H1 (cell line): ENCODE results near the gene ZNF587B. TPM values are rescaled to one million over a fixed set of nuclear protein-coding genes. Genes with fewer than 3 reads are reported as not detected.
"Not testable (repeated sequence)": the region's sequence is repeated elsewhere in the genome, so short reads cannot be mapped to it uniquely, and the experiment has no call there.

Source experiments
- CTCF ChIA-PET: fragments of 300-600 bp; sonication (Branson Sonifier 250); formaldehyde crosslinking; loops from one replicate; lab custom pipeline; 2021; ENCODE audit not compliant: partially characterized antibody; lab: Charles Lee
- POLR2A ChIA-PET: fragments of 300-600 bp; sonication (Branson Sonifier 250); formaldehyde crosslinking; loops from one replicate; lab custom pipeline; 2021; ENCODE audit warnings: inconsistent platforms; ENCODE audit not compliant: partially characterized antibody; lab: Charles Lee
- DNase-seq, 2 experiments: peaks; one replicate each; pipeline versions ENCODE4 v3.0.0 to v3.0.0-alpha.2; 2010 to 2022; ENCODE audit warnings: low spot score in 2 of 2, low read depth in 1 of 2, mixed read lengths in 1 of 2
- FAIRE-seq: peaks from 2 replicates; lab custom pipeline; 2011; peaks lifted over from hg19 to GRCh38; lab: Jason Lieb, UNC
- H2AFZ ChIP-seq: 2 replicates; pipeline ENCODE4 v1.8.1; 2012; ENCODE audit warnings: low read length, inconsistent platforms
- H2AK5ac ChIP-seq: 2 replicates; pipeline ENCODE4 v1.6.1; 2013; ENCODE audit warnings: low read depth, low read length
- H2BK120ac ChIP-seq: replicated peaks from 2 replicates; pipeline ENCODE3; 2013; ENCODE audit warnings: low read depth, low read length, inconsistent platforms
- H2BK12ac ChIP-seq: 2 replicates; pipeline ENCODE4 v1.6.1; 2013; ENCODE audit warnings: low read depth, low read length
- H2BK15ac ChIP-seq: 2 replicates; pipeline ENCODE4 v1.6.1; 2013; ENCODE audit warnings: low read length
- H2BK20ac ChIP-seq: 2 replicates; pipeline ENCODE4 v1.6.1; 2013; ENCODE audit warnings: low read length
- H2BK5ac ChIP-seq: 2 replicates; pipeline ENCODE4 v1.6.1; 2013; ENCODE audit warnings: low read depth, low read length
- H3K14ac ChIP-seq: 2 replicates; pipeline ENCODE4 v1.6.1; 2013; ENCODE audit warnings: inconsistent platforms; ENCODE audit not compliant: insufficient read length
- H3K18ac ChIP-seq: 2 replicates; pipeline ENCODE4 v1.6.1; 2013; ENCODE audit warnings: low read length; ENCODE audit errors: extremely low read depth
- H3K23ac ChIP-seq: 2 replicates; pipeline ENCODE4 v1.6.1; 2013; ENCODE audit warnings: inconsistent platforms; ENCODE audit not compliant: insufficient read length
- H3K23me2 ChIP-seq: 2 replicates; pipeline ENCODE4 v1.6.1; 2013; ENCODE audit warnings: low read depth, low read length
- H3K27ac ChIP-seq: 2 replicates; pipeline ENCODE4 v1.6.1; 2011; ENCODE audit warnings: low read depth, low read length, inconsistent platforms
- H3K27me3 ChIP-seq, 4 experiments: replicated peaks in 1 of 4; 1 replicate in 1 of 4; 2 replicates in 3 of 4; pipeline versions ENCODE4 v1.6.1 to v1.8.1; 2011 to 2013; ENCODE audit warnings: low read length in 3 of 4, mild to moderate bottlenecking in 3 of 4, inconsistent platforms in 2 of 4, mixed read lengths in 2 of 4, moderate library complexity in 1 of 4; ENCODE audit not compliant: control insufficient read depth in 3 of 4, insufficient read depth in 3 of 4; ENCODE audit errors: extremely low read depth in 1 of 4
- H3K36me3 ChIP-seq, 4 experiments: 2 replicates each; pipeline versions ENCODE4 v1.6.1 to v1.8.1; 2011 to 2013; ENCODE audit warnings: mild to moderate bottlenecking in 4 of 4, low read length in 3 of 4, moderate library complexity in 2 of 4, control low read depth in 1 of 4, inconsistent platforms in 1 of 4; ENCODE audit not compliant: insufficient read depth in 4 of 4, control insufficient read depth in 2 of 4
- H3K4ac ChIP-seq: replicated peaks from 2 replicates; pipeline ENCODE3; 2013; ENCODE audit warnings: low read length, low read depth, mixed read lengths, inconsistent platforms; ENCODE audit not compliant: insufficient read length
- H3K4me1 ChIP-seq, 4 experiments: replicated peaks in 1 of 4; 1 replicate in 1 of 4; 2 replicates in 3 of 4; pipeline versions ENCODE4 v1.6.1 to v1.8.1; 2011 to 2013; ENCODE audit warnings: low read length in 3 of 4, inconsistent platforms in 2 of 4, mixed read lengths in 1 of 4; ENCODE audit not compliant: insufficient read depth in 4 of 4, control insufficient read depth in 3 of 4
- H3K4me2 ChIP-seq, 2 experiments: 2 replicates each; pipeline versions ENCODE4 v1.6.1 to v1.8.1; 2011 to 2013; ENCODE audit warnings: low read depth in 2 of 2, low read length in 2 of 2, control low read depth in 1 of 2, inconsistent platforms in 1 of 2, mild to moderate bottlenecking in 1 of 2; ENCODE audit not compliant: insufficient read depth in 1 of 2
- H3K4me3 ChIP-seq, 4 experiments: fragments of 200-600, 300-600 bp in 1 of 4; sonication (generic), shearing (Covaris generic), sonication (Bioruptor Twin) in 1 of 4; 2 replicates each; pipeline versions ENCODE4 v1.5.1 to v1.8.1; 2011 to 2016; ENCODE audit warnings: low read length in 4 of 4, low read depth in 3 of 4, control low read depth in 2 of 4, inconsistent platforms in 2 of 4, mild to moderate bottlenecking in 2 of 4, mixed read lengths in 1 of 4, moderate library complexity in 1 of 4; ENCODE audit not compliant: insufficient read depth in 2 of 4; ENCODE audit errors: extremely low read depth in 1 of 4
- H3K56ac ChIP-seq: replicated peaks from 2 replicates; pipeline ENCODE3; 2013; ENCODE audit warnings: low read depth, mild to moderate bottlenecking, mixed read lengths, low read length, inconsistent platforms; ENCODE audit not compliant: insufficient read length
- H3K79me1 ChIP-seq: 2 replicates; pipeline ENCODE4 v1.6.1; 2013; ENCODE audit warnings: low read depth, low read length, control low read depth
- H3K79me2 ChIP-seq, 2 experiments: 2 replicates each; pipeline versions ENCODE4 v1.6.1 to v1.8.1; 2012 to 2013; ENCODE audit warnings: low read length in 2 of 2, mild to moderate bottlenecking in 2 of 2, inconsistent platforms in 1 of 2; ENCODE audit not compliant: insufficient read depth in 2 of 2, control insufficient read depth in 1 of 2
- H3K9ac ChIP-seq, 4 experiments: replicated peaks in 1 of 4; 1 replicate in 1 of 4; 2 replicates in 3 of 4; pipeline versions ENCODE4 v1.6.1 to v1.8.1; 2011 to 2013; ENCODE audit warnings: low read depth in 3 of 4, low read length in 3 of 4, control low read depth in 2 of 4, mild to moderate bottlenecking in 2 of 4, moderate library complexity in 2 of 4, inconsistent platforms in 1 of 4; ENCODE audit errors: extremely low read depth in 1 of 4
- H3K9me3 ChIP-seq, 2 experiments: 2 replicates each; pipeline versions ENCODE4 v1.6.1 to v1.8.1; 2012 to 2013; ENCODE audit warnings: mild to moderate bottlenecking in 2 of 2, moderate library complexity in 2 of 2, control low read depth in 1 of 2, inconsistent platforms in 1 of 2, low read depth in 1 of 2, low read length in 1 of 2, mixed read lengths in 1 of 2; ENCODE audit not compliant: insufficient read depth in 2 of 2
- H4K20me1 ChIP-seq, 2 experiments: replicated peaks in 1 of 2; 2 replicates each; pipeline versions ENCODE3 to v1.8.1; 2011 to 2013; ENCODE audit warnings: inconsistent platforms in 2 of 2, low read length in 2 of 2, mild to moderate bottlenecking in 1 of 2; ENCODE audit not compliant: insufficient read depth in 2 of 2, control insufficient read depth in 1 of 2
- H4K5ac ChIP-seq: 2 replicates; pipeline ENCODE4 v1.6.1; 2013; ENCODE audit warnings: low read length, low read depth, mixed read lengths, inconsistent platforms; ENCODE audit not compliant: insufficient read length
- H4K8ac ChIP-seq: 2 replicates; pipeline ENCODE4 v1.8.0; 2013; ENCODE audit warnings: mild to moderate bottlenecking, moderate library complexity, low read length, inconsistent platforms; ENCODE audit not compliant: insufficient read depth; ENCODE audit errors: extremely low read depth
- H4K91ac ChIP-seq: replicated peaks from 2 replicates; pipeline ENCODE3; 2013; ENCODE audit warnings: low read length, mixed read lengths, inconsistent platforms; ENCODE audit not compliant: insufficient read length
- WGBS, 2 experiments: shearing (Covaris generic) in 1 of 2; methylation state at CpG; one replicate each; pipeline versions ENCODE4 v1.1.6 to v1.1.7; 2013 to 2015; ENCODE audit warnings: low lambda C conversion rate in 2 of 2, mixed read lengths in 2 of 2, inconsistent platforms in 1 of 2, low coverage in 1 of 2, missing lambda C conversion rate in 1 of 2; ENCODE audit not compliant: insufficient replicate concordance in 2 of 2, insufficient coverage in 1 of 2, insufficient read length in 1 of 2; ENCODE audit errors: extremely low coverage in 1 of 2, missing lambda C conversion rate in 1 of 2; 5-methylcytosine and 5-hydroxymethylcytosine counted together
- polyA plus RNA-seq, 7 experiments: library from polyadenylated mRNA; depleted of rRNA in 3 of 7; stranded (reverse) in 5 of 7; unstranded in 2 of 7; fragments of >200 nt in 5 of 7; fragments of 200-250 nt in 2 of 7; gene quantifications; 1 replicate in 5 of 7; 2 replicates in 1 of 7; 4 replicates in 1 of 7; pipeline versions ENCODE4 v1.2.1 to v1.2.3, GENCODE V29; 2011 to 2013; ENCODE audit warnings: missing spikeins in 2 of 7, mixed read lengths in 2 of 7
- total RNA-seq: library from RNA; stranded (reverse); fragmentation: NEBNext Ultra II Directional; extraction: Animal tissue kit (Norgen Biotek cat#: 25700); gene quantifications from 2 replicates; pipeline ENCODE4 v1.2.1, GENCODE V29; 2021

ZNF587B gene
- total and polyA plus RNA-seq, 2 of the 8 experiments (the other 6 are each of a cell fraction or from before 2014, with no cell fraction given), result 13.8 to 60.1 TPM

- H4K5ac ChIP-seq, H4K8ac ChIP-seq, H3K4me2 ChIP-seq, H3K9ac ChIP-seq, H3K18ac ChIP-seq, H2AFZ ChIP-seq, H3K4me1 ChIP-seq, H4K20me1 ChIP-seq, H3K79me1 ChIP-seq, H3K27me3 ChIP-seq, H2BK12ac ChIP-seq, H2BK15ac ChIP-seq, H3K14ac ChIP-seq, FAIRE-seq, H3K56ac ChIP-seq, H3K4ac ChIP-seq, H3K23ac ChIP-seq, H2BK5ac ChIP-seq, H3K23me2 ChIP-seq, H3K4me3 ChIP-seq, DNase-seq, H2AK5ac ChIP-seq, H2BK120ac ChIP-seq, H3K9me3 ChIP-seq, H3K27ac ChIP-seq, H4K91ac ChIP-seq, H2BK20ac ChIP-seq: not testable (repeated sequence)
- ChIA-PET CTCF (interaction anchor here (1.0 kb wide), 1 partner anchor 10 kb away, joined by 3 read pairs; no protein-coding TSS in a partner anchor), POLR2A (interaction anchor here (1.2 to 11.1 kb wide), 2 partner anchors 13 to 42 kb away, joined by 3 to 103 read pairs; partner anchors contain the start of gene ZNF587)
- Histone ChIP-seq H3K36me3 (peaks cover 0 to 10% (median 2%) of the 10 kb centered on the region in 4 experiments; a peak in 4 of 8 replicates), H3K79me2 (peaks cover 17 to 31% of the 10 kb centered on the region in 2 experiments)
- WGBS, 2 experiments, result 98% methylated on average over 3 of the region's 3 CpGs; no CpG with 5 or more reads in 1 of the 2 experiments
Observed at GRCh38 chr19:57890706-57891105, 60.6 kb downstream of the ZNF587B start.

Other genes starting within 250 kb of the ZNF587B start
- gene ZIK1, start 246.2 kb upstream of the ZNF587B start, total RNA-seq, result 36.5 and 38.5 TPM in 2 replicates
- 19.4 and 21.2 TPM in 2 replicates for gene ZIK1, start 246.2 kb upstream of the ZNF587B start, polyA plus RNA-seq (2011; rRNA removed)
- 6.3 and 9.3 TPM in 2 replicates for gene ZNF530, start 230.4 kb upstream of the ZNF587B start, total RNA-seq
- 4.2 and 4.7 TPM in 2 replicates for gene ZNF530, start 230.4 kb upstream of the ZNF587B start, polyA plus RNA-seq (2011; rRNA removed)
- 54.6 and 55.1 TPM in 2 replicates for gene ZNF134, start 216.1 kb upstream of the ZNF587B start, total RNA-seq
- 16.6 and 19.4 TPM in 2 replicates for gene ZNF134, start 216.1 kb upstream of the ZNF587B start, polyA plus RNA-seq (2011; rRNA removed)
- 15.0 and 15.7 TPM in 2 replicates for gene ZNF211, start 197.1 kb upstream of the ZNF587B start, total RNA-seq
- 5.0 and 7.5 TPM in 2 replicates for gene ZNF211, start 197.1 kb upstream of the ZNF587B start, polyA plus RNA-seq (2011; rRNA removed)
- not detected in 2 replicates for gene ZSCAN4, start 161.4 kb upstream of the ZNF587B start, total RNA-seq
- not detected in 2 replicates for gene ZSCAN4, start 161.4 kb upstream of the ZNF587B start, polyA plus RNA-seq (2011; rRNA removed)
- 30.0 and 33.0 TPM in 2 replicates for gene ZNF551, start 148.3 kb upstream of the ZNF587B start, total RNA-seq
- 14.6 and 19.2 TPM in 2 replicates for gene ZNF551, start 148.3 kb upstream of the ZNF587B start, polyA plus RNA-seq (2011; rRNA removed)
- 9.5 and 11.6 TPM in 2 replicates for gene ZNF154, start 121.1 kb upstream of the ZNF587B start, total RNA-seq
- gene ZNF154, start 121.1 kb upstream of the ZNF587B start, polyA plus RNA-seq (2011; rRNA removed), result 4.8 and 5.3 TPM in 2 replicates
- gene ZNF671, start 102.7 kb upstream of the ZNF587B start, total RNA-seq, result 6.6 and 7.2 TPM in 2 replicates
- 5.3 and 7.0 TPM in 2 replicates for gene ZNF671, start 102.7 kb upstream of the ZNF587B start, polyA plus RNA-seq (2011; rRNA removed)
- gene ZNF776, start 83.5 kb upstream of the ZNF587B start, total RNA-seq, result 17.3 and 20.5 TPM in 2 replicates
- 7.8 and 10.6 TPM in 2 replicates for gene ZNF776, start 83.5 kb upstream of the ZNF587B start, polyA plus RNA-seq (2011; rRNA removed)
- gene ZNF586, start 60.6 kb upstream of the ZNF587B start, total RNA-seq, result 14.5 and 15.5 TPM in 2 replicates
- 5.7 and 8.1 TPM in 2 replicates for gene ZNF586, start 60.6 kb upstream of the ZNF587B start, polyA plus RNA-seq (2011; rRNA removed)
- 10.6 and 11.6 TPM in 2 replicates for gene ZNF552, start 15.4 kb upstream of the ZNF587B start, total RNA-seq
- gene ZNF552, start 15.4 kb upstream of the ZNF587B start, polyA plus RNA-seq (2011; rRNA removed), result 5.9 and 8.8 TPM in 2 replicates
- gene ZNF587, start 19.6 kb downstream of the ZNF587B start, total RNA-seq, result 41.5 and 42.1 TPM in 2 replicates
- 17.4 and 18.1 TPM in 2 replicates for gene ZNF587, start 19.6 kb downstream of the ZNF587B start, polyA plus RNA-seq (2011; rRNA removed)
- 90.7 and 90.9 TPM in 2 replicates for gene ZNF814, start 58.7 kb downstream of the ZNF587B start, total RNA-seq
- 99.6 and 110 TPM in 2 replicates for gene ZNF814, start 58.7 kb downstream of the ZNF587B start, polyA plus RNA-seq (2011; rRNA removed)
- gene ZNF417, start 86.3 kb downstream of the ZNF587B start, total RNA-seq, result 19.2 and 19.7 TPM in 2 replicates
- 4.4 and 5.4 TPM in 2 replicates for gene ZNF417, start 86.3 kb downstream of the ZNF587B start, polyA plus RNA-seq (2011; rRNA removed)
- gene ZNF418, start 105.1 kb downstream of the ZNF587B start, total RNA-seq, result 18.5 and 18.8 TPM in 2 replicates
- gene ZNF418, start 105.1 kb downstream of the ZNF587B start, polyA plus RNA-seq (2011; rRNA removed), result 8.1 and 10.5 TPM in 2 replicates
- gene ZNF256, start 117.4 kb downstream of the ZNF587B start, total RNA-seq, result 13.5 and 14.2 TPM in 2 replicates
- gene ZNF256, start 117.4 kb downstream of the ZNF587B start, polyA plus RNA-seq (2011; rRNA removed), result 5.7 and 6.1 TPM in 2 replicates
- gene C19orf18, start 144.2 kb downstream of the ZNF587B start, total RNA-seq, result 0.98 and 0.99 TPM in 2 replicates
- gene C19orf18, start 144.2 kb downstream of the ZNF587B start, polyA plus RNA-seq (2011; rRNA removed), result 0.08 and 0.12 TPM in 2 replicates
- gene ZNF606, start 172.5 kb downstream of the ZNF587B start, total RNA-seq, result 17.5 and 19.3 TPM in 2 replicates
- gene ZNF606, start 172.5 kb downstream of the ZNF587B start, polyA plus RNA-seq (2011; rRNA removed), result 5.2 and 10.2 TPM in 2 replicates
- gene ZSCAN1, start 203.7 kb downstream of the ZNF587B start, total RNA-seq, result 0.69 and 1.2 TPM in 2 replicates
- 4.3 and 6.4 TPM in 2 replicates for gene ZSCAN1, start 203.7 kb downstream of the ZNF587B start, polyA plus RNA-seq (2011; rRNA removed)
- 5.2 and 5.3 TPM in 2 replicates for gene ZNF135, start 229.0 kb downstream of the ZNF587B start, total RNA-seq
- 6.9 and 7.9 TPM in 2 replicates for gene ZNF135, start 229.0 kb downstream of the ZNF587B start, polyA plus RNA-seq (2011; rRNA removed)